HG03571 (cell line): ENCODE results near the gene ADAMTS14.
"Not testable (repeated sequence)": the region's sequence is repeated elsewhere in the genome, so short reads cannot be mapped to it uniquely, and the experiment has no call there.

ENCODE experiments used
- ATAC-seq: cut with Tn5 transposase; IDR thresholded peaks from one replicate; pipeline ENCODE4 v1.9.1; 2021; ENCODE audit not compliant: unreplicated experiment

ADAMTS14 gene, protein sequence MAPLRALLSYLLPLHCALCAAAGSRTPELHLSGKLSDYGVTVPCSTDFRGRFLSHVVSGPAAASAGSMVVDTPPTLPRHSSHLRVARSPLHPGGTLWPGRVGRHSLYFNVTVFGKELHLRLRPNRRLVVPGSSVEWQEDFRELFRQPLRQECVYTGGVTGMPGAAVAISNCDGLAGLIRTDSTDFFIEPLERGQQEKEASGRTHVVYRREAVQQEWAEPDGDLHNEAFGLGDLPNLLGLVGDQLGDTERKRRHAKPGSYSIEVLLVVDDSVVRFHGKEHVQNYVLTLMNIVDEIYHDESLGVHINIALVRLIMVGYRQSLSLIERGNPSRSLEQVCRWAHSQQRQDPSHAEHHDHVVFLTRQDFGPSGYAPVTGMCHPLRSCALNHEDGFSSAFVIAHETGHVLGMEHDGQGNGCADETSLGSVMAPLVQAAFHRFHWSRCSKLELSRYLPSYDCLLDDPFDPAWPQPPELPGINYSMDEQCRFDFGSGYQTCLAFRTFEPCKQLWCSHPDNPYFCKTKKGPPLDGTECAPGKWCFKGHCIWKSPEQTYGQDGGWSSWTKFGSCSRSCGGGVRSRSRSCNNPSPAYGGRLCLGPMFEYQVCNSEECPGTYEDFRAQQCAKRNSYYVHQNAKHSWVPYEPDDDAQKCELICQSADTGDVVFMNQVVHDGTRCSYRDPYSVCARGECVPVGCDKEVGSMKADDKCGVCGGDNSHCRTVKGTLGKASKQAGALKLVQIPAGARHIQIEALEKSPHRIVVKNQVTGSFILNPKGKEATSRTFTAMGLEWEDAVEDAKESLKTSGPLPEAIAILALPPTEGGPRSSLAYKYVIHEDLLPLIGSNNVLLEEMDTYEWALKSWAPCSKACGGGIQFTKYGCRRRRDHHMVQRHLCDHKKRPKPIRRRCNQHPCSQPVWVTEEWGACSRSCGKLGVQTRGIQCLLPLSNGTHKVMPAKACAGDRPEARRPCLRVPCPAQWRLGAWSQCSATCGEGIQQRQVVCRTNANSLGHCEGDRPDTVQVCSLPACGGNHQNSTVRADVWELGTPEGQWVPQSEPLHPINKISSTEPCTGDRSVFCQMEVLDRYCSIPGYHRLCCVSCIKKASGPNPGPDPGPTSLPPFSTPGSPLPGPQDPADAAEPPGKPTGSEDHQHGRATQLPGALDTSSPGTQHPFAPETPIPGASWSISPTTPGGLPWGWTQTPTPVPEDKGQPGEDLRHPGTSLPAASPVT

GRCh38 chr10:70672165-70673042 is at the start of gene ADAMTS14:
ADAMTS14 (plus strand) TSS chr10:70672506; CDS start chr10:70672803, 297 bp downstream.
- no peak for ATAC-seq

DNA sequence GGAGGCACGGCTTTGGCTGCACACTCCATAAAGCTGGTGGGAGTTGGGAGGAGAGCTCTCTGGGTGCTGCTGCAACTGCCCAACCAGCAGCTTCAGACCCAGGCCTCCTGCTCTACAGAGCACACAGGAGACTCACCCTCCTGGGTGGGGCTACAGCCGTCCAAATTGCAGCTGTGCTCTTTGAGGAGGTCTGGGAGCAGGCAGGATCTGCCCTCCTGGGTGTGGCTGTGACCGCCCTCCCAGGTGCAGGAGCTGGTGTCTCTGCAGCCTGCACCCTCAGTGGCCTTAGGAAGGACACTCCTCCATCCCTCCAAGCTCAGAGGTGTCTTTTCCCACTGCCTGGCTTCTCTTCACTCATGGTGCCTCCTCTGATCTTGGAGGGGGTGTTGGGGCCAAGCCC is 49.8 kb upstream of the ADAMTS14 start:
- no peak for ATAC-seq

DNA sequence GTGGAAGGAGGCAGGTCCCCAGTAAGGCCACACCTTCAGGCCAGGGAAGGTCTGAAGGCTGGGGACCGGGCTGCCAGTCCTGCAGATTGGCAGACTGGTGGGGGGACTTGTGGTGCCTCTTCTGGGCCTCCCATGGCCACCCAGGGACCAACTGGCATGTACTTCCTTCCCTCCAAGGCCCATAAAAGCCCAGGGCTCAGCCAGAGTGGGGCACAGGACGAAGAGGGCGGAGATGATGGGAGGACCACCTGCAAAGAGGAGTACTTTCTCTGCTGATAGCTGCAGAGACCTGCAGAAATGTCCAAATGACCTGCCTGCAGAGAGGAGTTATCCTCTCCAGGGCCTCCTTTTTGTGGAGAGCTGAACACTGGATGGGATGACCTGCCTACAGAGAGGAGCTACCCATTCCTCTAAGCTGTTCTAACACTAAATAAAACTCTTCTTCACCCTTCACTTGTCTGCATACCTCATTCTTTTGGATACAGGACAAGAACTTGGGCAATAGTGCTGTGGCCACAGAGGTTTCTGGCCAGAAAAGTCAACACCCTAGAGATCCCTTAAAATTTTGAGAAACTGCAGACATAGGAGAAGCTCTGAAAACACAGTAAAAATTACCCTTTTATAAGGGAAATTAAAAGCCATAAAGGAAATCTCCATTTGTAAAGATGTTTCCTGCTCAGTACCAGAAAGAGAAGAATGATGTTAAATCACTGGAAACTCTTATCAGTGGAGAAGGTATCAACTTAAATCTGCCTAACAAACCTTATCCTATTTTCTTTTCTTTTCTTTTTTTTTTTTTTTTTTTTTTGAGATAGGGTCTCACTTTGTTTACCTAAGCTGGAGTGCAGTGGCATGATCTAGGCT is 49.1 kb upstream of the ADAMTS14 start:
- no peak for ATAC-seq

DNA sequence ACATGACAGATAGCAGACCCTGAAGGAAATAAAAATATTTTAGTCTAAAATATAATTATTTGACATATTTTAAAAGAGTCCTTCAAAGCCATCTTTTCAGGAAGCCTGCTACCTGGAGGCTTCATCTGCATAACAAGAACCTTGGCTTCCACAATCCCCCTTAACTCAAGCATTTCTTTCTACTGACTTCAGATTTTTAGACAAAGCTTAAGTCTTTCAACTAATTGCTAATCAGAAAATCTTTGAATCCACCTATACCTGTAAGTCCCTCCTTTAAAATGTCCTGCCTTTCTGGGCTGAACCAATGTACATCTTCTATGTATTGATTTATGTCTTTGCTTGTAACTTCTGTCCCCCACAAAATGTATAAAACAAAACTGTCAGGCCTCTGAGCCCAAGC is 46.2 kb upstream of the ADAMTS14 start:
- ATAC-seq, result no peak

DNA sequence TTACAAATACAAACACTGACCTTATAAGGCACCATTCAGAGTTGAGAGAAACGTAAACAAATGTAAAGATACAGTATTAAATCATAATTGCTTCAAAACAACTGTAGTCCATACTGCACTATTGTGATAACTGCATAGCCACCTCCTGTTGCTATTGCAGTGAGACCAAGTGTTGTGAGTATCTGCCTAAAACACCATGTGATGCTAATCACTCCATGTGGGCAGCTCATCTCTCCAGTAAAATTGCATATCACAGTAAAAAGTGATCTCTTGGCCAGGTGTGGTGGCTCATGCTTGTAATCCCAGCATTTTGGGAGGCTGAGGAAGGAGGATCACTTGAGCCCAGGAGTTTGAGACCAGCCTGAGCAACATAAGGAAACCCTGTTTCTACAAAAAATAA is 43.0 kb upstream of the ADAMTS14 start:
- ATAC-seq, result no peak

DNA sequence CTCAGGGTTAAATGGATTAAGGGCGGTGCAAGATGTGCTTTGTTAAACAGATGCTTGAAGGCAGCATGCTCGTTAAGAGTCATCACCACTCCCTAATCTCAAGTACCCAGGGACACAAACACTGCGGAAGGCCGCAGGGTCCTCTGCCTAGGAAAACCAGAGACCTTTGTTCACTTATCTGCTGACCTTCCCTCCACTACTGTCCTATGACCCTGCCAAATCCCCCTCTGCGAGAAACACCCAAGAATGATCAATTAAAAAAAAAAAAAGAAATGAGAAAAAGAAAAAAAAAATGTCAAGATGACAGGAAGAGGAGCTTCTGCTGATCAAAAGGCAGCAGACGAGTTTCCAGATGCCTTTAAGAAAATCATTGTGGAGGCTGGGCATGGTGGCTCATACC is 40.6 kb upstream of the ADAMTS14 start:
- not testable (repeated sequence) for ATAC-seq

DNA sequence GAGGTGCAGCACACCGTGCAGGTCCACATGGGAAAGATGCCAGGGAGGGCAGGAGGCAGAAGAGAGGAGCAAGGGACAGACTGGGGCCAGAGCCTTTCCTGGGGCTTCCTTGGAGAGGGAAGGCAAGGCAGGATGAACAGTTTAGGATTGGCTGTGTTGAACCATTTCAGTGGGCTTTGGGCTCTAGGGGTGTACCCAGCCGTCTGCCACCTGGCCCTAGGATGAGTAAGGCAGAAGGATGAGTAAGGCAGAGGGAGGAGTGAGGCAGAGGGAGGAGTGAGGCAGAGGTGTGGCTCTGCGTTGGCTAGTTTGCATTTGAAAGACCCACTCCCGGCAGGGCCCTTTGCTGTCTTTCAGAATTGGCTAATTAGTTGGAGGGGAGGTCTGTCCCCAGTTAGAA is 38.3 kb upstream of the ADAMTS14 start:
- no peak for ATAC-seq

- ATAC-seq, result not testable (repeated sequence)
Observed at GRCh38 chr10:70634515-70634914, 37.8 kb upstream of the ADAMTS14 start.

DNA sequence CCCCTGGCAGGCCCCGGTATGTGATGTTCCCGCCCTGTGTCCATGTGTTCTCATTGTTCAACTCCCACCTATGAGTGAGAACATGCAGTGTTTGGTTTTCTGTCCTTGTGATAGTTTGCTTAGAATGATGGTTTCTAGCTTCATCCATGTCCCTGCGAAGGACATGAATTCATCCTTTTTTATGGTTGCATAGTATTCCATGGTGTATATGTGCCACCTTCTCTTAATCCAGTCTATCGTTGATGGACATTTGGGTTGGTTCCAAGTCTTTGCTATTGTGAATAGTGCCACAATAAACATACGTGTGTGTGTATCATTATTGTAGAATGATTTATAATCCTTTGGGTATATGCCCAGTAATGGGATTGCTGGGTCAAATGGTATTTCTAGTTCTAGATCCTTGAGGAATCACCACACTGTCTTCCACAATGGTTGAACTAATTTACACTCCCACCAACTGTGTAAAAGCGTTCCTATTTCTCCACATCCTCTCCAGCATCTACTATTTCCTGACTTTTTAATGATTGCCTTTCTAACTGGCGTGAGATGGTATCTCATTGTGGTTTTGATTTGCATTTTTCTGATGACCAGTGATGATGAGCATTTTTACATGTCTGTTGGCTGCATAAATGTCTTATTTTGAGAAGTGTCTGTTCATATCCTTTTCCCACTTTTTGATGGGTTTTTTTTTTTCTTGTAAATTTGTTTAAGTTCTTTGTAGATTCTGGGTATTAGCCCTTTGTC is 32.5 kb upstream of the ADAMTS14 start:
- not testable (repeated sequence) for ATAC-seq

GRCh38 chr10:70643272-70643671 is 29.0 kb upstream of the ADAMTS14 start:
- ATAC-seq, result not testable (repeated sequence)

DNA sequence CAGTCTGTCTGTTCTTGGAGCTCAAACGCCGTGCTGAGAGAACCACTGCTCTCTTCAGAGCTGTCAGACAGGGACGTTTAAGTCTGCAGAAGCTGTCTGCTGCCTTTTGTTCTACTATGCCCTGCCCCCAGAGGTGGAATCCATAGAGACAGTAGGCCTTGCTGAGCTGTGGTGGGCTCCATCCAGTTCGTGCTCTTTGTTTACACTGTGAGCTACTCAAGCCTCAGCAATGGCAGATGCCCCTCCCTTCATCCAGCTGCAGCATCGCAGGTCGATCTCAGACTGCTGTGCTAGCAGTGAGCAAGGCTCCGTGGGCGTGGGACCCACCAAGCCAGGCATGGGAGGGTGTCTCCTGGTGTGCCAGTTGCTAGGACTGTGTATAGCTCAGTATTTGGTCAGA is 27.3 kb upstream of the ADAMTS14 start:
- not testable (repeated sequence) for ATAC-seq

- no peak for ATAC-seq
Observed at GRCh38 chr10:70647086-70647485, 25.2 kb upstream of the ADAMTS14 start.

GRCh38 chr10:70648427-70648826 is 23.9 kb upstream of the ADAMTS14 start:
- no peak for ATAC-seq

GRCh38 chr10:70649526-70649925 is 22.8 kb upstream of the ADAMTS14 start:
- ATAC-seq, result no peak

GRCh38 chr10:70650104-70650503 is 22.2 kb upstream of the ADAMTS14 start:
- ATAC-seq, result no peak

- no peak for ATAC-seq
Observed at GRCh38 chr10:70650718-70651117, 21.6 kb upstream of the ADAMTS14 start.

- ATAC-seq, result no peak
Observed at GRCh38 chr10:70651661-70652060, 20.6 kb upstream of the ADAMTS14 start.

GRCh38 chr10:70652761-70653657 is 19.3 kb upstream of the ADAMTS14 start:
- no peak for ATAC-seq
